ENCODE results near the gene MLXIPL.

The MLXIPL gene

GRCh38 chr7:73635428-73636200 is 11.3 kb upstream of the MLXIPL start:
- TF ChIP-seq CTCF (IDR thresholded peaks at IDR 0.05; ENCODE audit: low read depth, low read length, missing control alignments): no peak
- no peak for DNase-seq
- Histone ChIP-seq H3K27me3 (replicated peaks) (no peaks in the 10 kb centered on the region), H3K27ac (no peak overlapping the region), H3K36me3 (replicated peaks) (no peaks in the 10 kb centered on the region), H3K4me3 (ENCODE audit: low read depth, low read length) (no peak overlapping the region)
- in situ Hi-C loops (cut with HindIII; ENCODE audit: low pct_ligation_motif_present, low sequenced_read_pairs): no loop called here

- DNase-seq: no peak
- in situ Hi-C loops (cut with HindIII; ENCODE audit: low pct_ligation_motif_present, low sequenced_read_pairs): no loop called here
- Histone ChIP-seq H3K4me3 (ENCODE audit: low read depth, low read length) (no peak overlapping the region), H3K27me3 (replicated peaks) (no peaks in the 10 kb centered on the region), H3K27ac (no peak overlapping the region), H3K36me3 (replicated peaks) (no peaks in the 10 kb centered on the region)
- TF ChIP-seq CTCF (IDR thresholded peaks at IDR 0.05; ENCODE audit: low read depth, low read length, missing control alignments): no peak
These were observed 9.5 kb upstream of the MLXIPL start for GRCh38 chr7:73633844-73634243.

DNA sequence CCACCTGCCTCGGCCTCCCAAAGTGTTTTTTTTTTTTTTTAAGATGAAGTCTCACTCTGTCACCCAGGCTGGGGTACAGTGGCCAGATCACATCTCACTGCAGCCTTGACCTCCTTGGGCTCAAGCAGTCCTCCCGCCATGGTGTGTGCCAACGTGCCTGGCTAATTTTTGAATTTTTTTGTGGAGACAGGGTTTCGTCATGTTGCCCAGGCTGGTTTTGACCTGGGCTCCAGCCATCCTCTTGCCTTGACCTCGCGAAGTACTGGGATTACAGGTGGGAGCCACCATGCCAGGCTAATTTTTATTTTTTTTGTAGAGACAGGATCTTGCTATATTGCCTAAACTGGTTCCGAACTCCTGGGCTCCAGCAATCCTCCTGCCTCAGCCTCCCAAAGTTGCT is 9.0 kb upstream of the MLXIPL start:
- Histone ChIP-seq H3K27me3 (replicated peaks) (peaks cover 5% of the 10 kb centered on the region), H3K36me3 (replicated peaks) (no peaks in the 10 kb centered on the region), H3K27ac (no peak overlapping the region), H3K4me3 (ENCODE audit: low read depth, low read length) (no peak overlapping the region)
- DNase-seq: no peak
- no peak for TF ChIP-seq CTCF (IDR thresholded peaks at IDR 0.05; ENCODE audit: low read depth, low read length, missing control alignments)
- in situ Hi-C loops (cut with HindIII; ENCODE audit: low pct_ligation_motif_present, low sequenced_read_pairs): no loop called here

GRCh38 chr7:73631558-73631957 is 7.2 kb upstream of the MLXIPL start:
- in situ Hi-C loops (cut with HindIII; ENCODE audit: low pct_ligation_motif_present, low sequenced_read_pairs): no loop called here
- no peak for TF ChIP-seq CTCF (IDR thresholded peaks at IDR 0.05; ENCODE audit: low read depth, low read length, missing control alignments)
- no peak overlapping the region for H3K27ac ChIP-seq

GRCh38 chr7:73628504-73628903 is 4.2 kb upstream of the MLXIPL start:
- TF ChIP-seq CTCF (IDR thresholded peaks at IDR 0.05; ENCODE audit: low read depth, low read length, missing control alignments): no peak
- Histone ChIP-seq H3K4me3 (ENCODE audit: low read depth, low read length) (no peak overlapping the region), H3K36me3 (replicated peaks) (no peaks in the 10 kb centered on the region), H3K27ac (no peak overlapping the region), H3K27me3 (replicated peaks) (peaks cover 36% of the 10 kb centered on the region)
- no peak for DNase-seq
- in situ Hi-C loops (cut with HindIII; ENCODE audit: low pct_ligation_motif_present, low sequenced_read_pairs): no loop called here

More at GRCh38 chr7:73631558-73631957, 7.2 kb upstream of the MLXIPL start:
- no peak overlapping the region for H3K4me3 ChIP-seq (ENCODE audit: low read depth, low read length)
- peaks cover 17% of the 10 kb centered on the region for H3K27me3 ChIP-seq (replicated peaks)
- DNase-seq: no peak
- H3K36me3 ChIP-seq (replicated peaks): no peaks in the 10 kb centered on the region

GRCh38 chr7:73626814-73627213 is 2.5 kb upstream of the MLXIPL start:
- in situ Hi-C loops (cut with HindIII; ENCODE audit: low pct_ligation_motif_present, low sequenced_read_pairs): no loop called here
- H3K27ac ChIP-seq: no peak overlapping the region
- H3K4me3 ChIP-seq (ENCODE audit: low read depth, low read length): no peak overlapping the region
- no peak for DNase-seq
- peak; percentile 39 for TF ChIP-seq CTCF (IDR thresholded peaks at IDR 0.05; ENCODE audit: low read depth, low read length, missing control alignments)
- H3K36me3 ChIP-seq (replicated peaks): no peaks in the 10 kb centered on the region
- H3K27me3 ChIP-seq (replicated peaks): peaks cover 50% of the 10 kb centered on the region

All from brain microvascular endothelial cell (primary cell).